ACC112 (cell line): ENCODE results near the gene ABR.

Experiments
- H2AFZ ChIP-seq: fragments of 200-600 bp; sonication (generic); one replicate; pipeline ENCODE4 v1.6.0; 2017; ENCODE audit warnings: antibody characterized with exemption, low read length; ENCODE audit not compliant: unreplicated experiment
- H3K27ac ChIP-seq: fragments of 200-600 bp; sonication (generic); 2 replicates; pipeline ENCODE4 v1.5.1; 2014; ENCODE audit warnings: low read depth, mild to moderate bottlenecking, antibody characterized with exemption, low read length, moderate library complexity
- H3K27me3 ChIP-seq: fragments of 200-600 bp; sonication (generic); 2 replicates; pipeline ENCODE4 v1.6.1; 2014; ENCODE audit warnings: mild to moderate bottlenecking, antibody characterized with exemption, low read length, moderate library complexity, mixed read lengths; ENCODE audit not compliant: insufficient read depth
- H3K36me3 ChIP-seq: fragments of 200-600 bp; sonication (generic); 2 replicates; pipeline ENCODE4 v1.6.1; 2016; ENCODE audit warnings: mild to moderate bottlenecking, antibody characterized with exemption, low read length, moderate library complexity, mixed read lengths; ENCODE audit not compliant: insufficient read depth
- H3K4me1 ChIP-seq: fragments of 200-600 bp; sonication (generic); one replicate; pipeline ENCODE4 v1.6.1; 2016; ENCODE audit warnings: low read length, mixed read lengths; ENCODE audit not compliant: insufficient read depth, unreplicated experiment, control insufficient read depth
- H3K4me3 ChIP-seq: fragments of 200-600 bp; sonication (generic); 2 replicates; pipeline ENCODE4 v1.5.1; 2014; ENCODE audit warnings: mild to moderate bottlenecking, low read depth, low read length
- H3K79me2 ChIP-seq: fragments of 200-600 bp; sonication (generic); one replicate; pipeline ENCODE4 v1.6.0; 2016; ENCODE audit warnings: low read length; ENCODE audit not compliant: control insufficient read depth, unreplicated experiment, insufficient read depth

ABR gene

DNA sequence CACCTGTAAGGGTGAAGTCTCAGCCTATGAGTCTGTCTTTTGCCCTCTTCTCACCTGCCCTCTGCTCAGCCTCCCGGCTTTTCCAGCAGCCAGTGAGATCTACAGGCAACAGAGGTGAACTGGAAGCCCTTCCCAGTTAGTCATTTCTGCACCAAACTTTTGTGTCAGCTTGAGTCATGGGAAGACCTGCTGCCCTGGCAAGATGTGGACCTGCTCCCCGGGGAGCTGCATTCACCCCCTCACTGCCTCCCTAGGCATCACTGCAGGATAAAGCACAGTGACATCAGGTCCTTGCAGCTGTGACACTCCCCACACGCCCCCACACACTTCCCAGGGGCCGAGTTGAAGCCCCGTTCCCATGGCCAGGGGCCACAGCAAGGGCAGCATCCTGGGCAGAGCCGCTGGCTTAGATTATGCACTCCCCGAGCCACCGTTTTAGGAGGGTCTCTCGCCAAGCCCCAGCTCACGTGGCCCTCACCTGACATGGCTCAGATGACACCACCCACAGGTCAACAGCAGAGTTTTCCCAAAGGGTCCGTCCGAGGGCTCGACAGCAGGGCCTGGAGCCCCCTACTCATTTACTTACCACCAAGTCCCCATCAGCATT, 6.5 kb upstream of the ABR start:
- H3K36me3 ChIP-seq = no peaks in the 10 kb centered on the region
- no peak overlapping the region for H3K27ac ChIP-seq
- H3K4me1 ChIP-seq = peaks cover 16% of the 10 kb centered on the region
- H2AFZ ChIP-seq = peak overlapping the region; percentile 49
- H3K27me3 ChIP-seq = peaks cover 10% of the 10 kb centered on the region
- H3K4me3 ChIP-seq = peak overlapping the region; percentile 23; the same call in 1 of the 2 replicates
- H3K79me2 ChIP-seq = no peaks in the 10 kb centered on the region

DNA sequence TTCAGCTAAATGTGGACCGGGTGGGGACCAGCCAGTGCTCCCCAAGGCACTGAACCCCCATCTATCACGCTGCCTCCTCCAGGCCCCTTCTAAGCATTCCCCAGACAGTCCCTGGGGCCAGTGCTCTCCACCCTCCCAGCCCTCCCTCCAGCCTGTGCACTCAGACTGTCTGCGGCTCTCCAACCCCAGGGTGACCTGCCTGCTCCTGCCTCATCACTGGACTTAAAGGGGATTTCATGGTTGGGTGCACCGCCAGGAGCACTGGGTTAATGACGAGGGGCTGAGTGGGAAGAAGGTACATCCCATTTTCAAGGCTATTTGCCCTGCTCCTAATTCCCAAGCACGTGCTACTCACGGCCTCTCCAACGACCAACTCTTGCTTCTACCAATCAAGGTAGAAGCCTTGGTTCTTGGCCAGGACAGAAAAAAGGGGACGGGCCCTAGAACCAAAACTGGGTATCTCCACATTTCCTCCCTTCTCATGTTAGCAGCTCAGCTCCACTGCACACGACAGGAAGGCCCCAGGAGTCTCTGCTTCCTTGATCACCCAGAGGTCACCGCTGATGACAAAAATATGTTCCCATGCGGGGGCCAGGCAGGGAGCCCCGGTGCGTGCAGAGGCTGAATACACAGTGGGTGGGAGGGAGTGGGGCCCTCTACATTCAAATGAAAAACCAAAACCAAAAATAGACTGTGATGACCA, 3.5 kb upstream of the ABR start:
- H3K4me3 ChIP-seq = no peak overlapping the region
- peaks cover 11% of the 10 kb centered on the region for H3K4me1 ChIP-seq

DNA sequence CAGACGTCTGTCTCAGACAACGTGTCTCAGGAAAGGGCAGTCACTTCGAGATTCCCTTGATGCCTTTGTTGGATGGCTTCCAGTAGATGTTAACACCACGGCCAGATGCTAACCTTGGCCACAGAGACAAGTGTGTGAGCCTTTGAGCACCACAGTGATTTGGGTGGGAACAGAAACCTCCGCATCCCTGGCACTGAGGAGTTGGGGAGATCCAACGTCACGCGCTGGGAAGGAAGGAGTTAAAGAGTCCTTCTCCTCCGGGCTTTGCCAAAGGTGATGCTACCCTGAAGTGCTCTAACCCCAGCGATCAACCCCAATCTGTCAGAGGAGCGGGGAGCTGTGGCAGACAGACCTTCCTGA, 3.0 kb upstream of the ABR start:
- H3K36me3 ChIP-seq = no peaks in the 10 kb centered on the region
- peaks cover 11% of the 10 kb centered on the region for H3K4me1 ChIP-seq
- H3K27ac ChIP-seq = no peak overlapping the region
- H2AFZ ChIP-seq = no peak overlapping the region
- no peak overlapping the region for H3K4me3 ChIP-seq
- peaks cover 12% of the 10 kb centered on the region; the same call in 1 of the 2 replicates for H3K27me3 ChIP-seq
- H3K79me2 ChIP-seq = no peaks in the 10 kb centered on the region

More for the DNA sequence above, 3.5 kb upstream of the ABR start:
- H2AFZ ChIP-seq = no peak overlapping the region
- H3K36me3 ChIP-seq = no peaks in the 10 kb centered on the region
- peaks cover 12% of the 10 kb centered on the region; the same call in 1 of the 2 replicates for H3K27me3 ChIP-seq
- H3K79me2 ChIP-seq = no peaks in the 10 kb centered on the region
- H3K27ac ChIP-seq = no peak overlapping the region

DNA sequence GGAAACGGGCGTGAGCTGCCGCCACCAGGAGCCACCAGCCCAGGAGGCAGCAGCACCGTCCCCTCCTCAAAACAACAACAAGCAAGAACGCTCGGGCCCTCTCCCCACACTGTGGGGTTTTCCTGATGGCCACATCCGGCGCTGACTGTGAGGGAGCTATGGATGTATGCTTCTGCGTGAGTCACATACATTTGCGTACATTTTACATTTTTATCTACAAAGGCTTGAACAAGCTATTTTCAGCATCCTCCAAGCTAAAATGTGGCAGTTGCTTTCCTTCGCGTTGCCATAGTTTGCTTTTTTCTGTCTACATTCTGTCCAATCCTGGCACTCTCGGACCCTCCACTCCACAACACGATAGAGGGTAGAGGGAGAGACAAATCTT, 2.0 kb upstream of the ABR start:
- Histone ChIP-seq H2AFZ (no peak overlapping the region), H3K27me3 (peaks cover 12% of the 10 kb centered on the region; the same call in 1 of the 2 replicates), H3K27ac (no peak overlapping the region), H3K4me1 (peaks cover 13% of the 10 kb centered on the region), H3K36me3 (no peaks in the 10 kb centered on the region), H3K4me3 (no peak overlapping the region), H3K79me2 (no peaks in the 10 kb centered on the region)

DNA sequence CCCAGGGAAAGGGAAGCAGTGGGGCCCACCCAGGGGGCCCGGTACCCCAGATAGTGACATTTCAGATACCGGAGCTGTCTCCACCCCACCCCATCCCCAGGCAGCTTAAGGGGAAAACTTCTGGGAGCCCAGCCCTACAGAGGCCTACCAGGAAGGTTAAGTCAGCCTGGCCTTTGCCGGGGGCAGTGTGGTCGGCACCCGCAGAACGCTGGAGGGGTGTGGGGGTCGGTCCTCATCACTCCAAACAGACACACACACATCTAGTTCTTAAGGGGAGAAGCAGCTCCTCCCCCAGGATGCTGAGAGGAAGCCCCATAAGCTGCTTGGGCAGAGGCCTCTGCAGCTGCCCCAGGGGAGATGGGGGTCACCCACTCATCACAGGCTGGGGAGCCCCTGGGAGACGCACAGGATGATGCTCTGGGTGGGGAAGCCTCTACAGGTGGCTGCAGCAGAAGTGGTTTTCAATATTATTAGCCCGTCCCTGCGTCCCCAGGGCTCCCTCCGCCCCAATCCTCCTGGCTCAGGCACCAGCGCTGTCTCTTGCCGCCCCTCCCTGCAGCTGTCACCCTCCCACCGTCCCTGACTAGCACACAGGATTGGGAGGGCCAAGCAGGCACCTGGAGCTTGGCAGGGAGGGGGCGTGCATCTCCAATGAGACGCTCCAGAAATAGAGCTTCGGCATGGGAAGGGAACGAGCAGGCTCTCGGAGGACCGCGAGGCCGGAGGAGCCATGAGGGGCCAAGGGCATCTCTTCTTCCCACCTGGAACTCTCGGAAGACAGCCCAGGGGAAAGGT, 1.4 kb upstream of the ABR start:
- H2AFZ ChIP-seq = no peak overlapping the region
- H3K36me3 ChIP-seq = no peaks in the 10 kb centered on the region
- no peak overlapping the region for H3K4me3 ChIP-seq
- no peaks in the 10 kb centered on the region for H3K79me2 ChIP-seq
- peaks cover 8% of the 10 kb centered on the region for H3K4me1 ChIP-seq
- no peak overlapping the region for H3K27ac ChIP-seq
- peaks cover 12% of the 10 kb centered on the region; the same call in 1 of the 2 replicates for H3K27me3 ChIP-seq

DNA sequence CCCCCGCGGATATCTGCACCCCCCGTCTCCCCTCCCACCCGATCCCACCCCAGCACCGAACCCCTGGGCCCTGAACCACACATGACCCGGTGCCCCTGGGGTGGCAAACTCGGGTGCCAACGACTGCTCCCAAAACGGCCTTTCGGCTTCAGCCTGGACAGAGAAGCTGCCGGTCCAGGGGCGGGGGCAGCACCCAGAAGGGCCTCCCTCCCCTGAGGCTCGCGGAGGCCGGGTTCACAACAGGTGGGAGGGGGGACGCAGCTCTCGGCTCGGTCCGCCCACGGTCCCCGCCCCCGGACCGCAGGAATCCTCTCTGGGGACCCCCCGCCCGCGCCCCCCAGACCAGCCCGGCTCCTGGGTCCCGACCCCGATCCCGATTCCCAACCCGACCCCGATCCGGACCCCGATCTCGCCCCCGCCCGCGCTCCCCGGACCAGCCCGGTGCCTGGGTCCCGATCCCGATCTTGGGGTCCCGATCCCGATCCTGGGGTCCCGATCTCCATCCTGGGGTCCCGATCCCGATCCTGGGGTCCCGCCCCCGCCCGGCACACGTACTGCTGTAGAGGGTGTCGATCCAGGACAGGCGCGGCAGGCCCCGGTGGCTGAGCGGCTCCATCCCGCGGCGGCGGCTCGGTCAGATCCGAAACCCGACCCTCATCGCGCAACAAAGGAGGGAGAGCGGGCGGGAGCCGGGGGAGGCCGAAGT, 516 bp downstream of the ABR start:
- Histone ChIP-seq H3K36me3 (no peaks in the 10 kb centered on the region), H3K27me3 (peaks cover 12% of the 10 kb centered on the region; the same call in 1 of the 2 replicates), H2AFZ (peak overlapping the region; percentile 60), H3K4me3 (peak overlapping the region; percentile 83), H3K4me1 (peaks cover 5% of the 10 kb centered on the region), H3K27ac (no peak overlapping the region), H3K79me2 (no peaks in the 10 kb centered on the region)

DNA sequence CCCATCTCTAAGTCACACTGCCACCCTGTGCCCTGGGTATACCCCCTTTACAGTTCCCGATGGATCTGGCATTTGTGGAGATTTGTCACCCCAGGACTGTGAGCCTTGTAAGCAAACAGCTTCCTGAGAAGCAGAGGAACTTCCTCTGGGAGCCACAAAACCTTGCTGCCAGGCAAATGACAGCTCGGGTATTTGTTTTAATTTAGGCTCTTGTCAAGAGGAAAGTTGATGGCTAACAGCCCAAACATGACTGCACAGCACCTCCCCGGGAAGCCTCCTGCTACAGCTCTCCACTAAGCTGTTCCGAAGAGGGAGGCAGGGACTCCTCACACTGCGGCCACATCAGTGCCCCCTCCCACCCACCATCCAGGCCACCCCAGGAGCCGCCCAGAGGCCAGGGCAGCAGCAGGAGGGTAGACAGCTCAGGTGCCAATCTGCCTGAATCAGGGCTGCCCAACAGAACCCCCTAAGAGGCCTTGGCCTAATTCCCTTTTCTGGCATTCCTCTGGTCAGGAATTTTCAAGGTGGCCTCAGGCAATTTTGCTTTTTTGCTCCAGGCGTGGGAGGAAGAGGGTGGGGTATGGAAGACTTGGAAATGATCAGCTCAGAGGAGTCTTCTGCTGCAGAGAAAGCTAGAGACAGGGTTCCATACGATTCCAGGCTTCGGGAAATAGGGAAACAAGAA, 2.6 kb downstream of the ABR start:
- Histone ChIP-seq H3K36me3 (no peaks in the 10 kb centered on the region), H3K4me1 (peaks cover 5% of the 10 kb centered on the region), H3K79me2 (no peaks in the 10 kb centered on the region), H3K27me3 (peaks cover 12% of the 10 kb centered on the region; the same call in 1 of the 2 replicates), H3K4me3 (no peak overlapping the region), H2AFZ (no peak overlapping the region), H3K27ac (no peak overlapping the region)

DNA sequence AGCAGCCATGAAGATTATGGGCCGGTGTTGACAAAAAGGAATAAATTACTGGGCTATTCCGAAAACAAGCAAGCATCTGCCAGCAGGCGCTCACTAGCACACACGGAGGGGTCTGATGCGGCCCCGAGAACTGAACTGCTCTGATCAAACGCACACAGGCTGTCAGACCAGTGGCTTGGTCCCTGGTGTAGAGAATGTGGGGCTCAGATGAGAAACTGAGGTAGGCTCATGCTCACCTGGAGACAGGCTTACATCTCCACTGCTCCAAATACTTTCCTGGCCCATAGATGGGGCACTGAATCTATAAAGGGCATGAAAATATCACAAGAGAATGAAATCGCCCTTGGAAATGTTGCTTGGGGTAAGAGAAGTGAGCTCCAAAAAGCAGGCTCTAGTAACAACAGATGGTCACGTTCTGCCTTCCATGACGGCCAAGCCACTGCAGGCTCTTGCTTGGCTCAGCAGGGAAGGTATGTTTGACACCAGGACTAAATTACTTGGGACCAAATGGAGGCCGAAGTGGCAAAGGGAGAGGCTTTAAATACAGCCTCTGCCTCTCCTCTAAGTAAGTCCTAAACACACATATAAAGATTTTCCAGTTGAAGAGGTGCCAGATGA, 5.4 kb downstream of the ABR start:
- Histone ChIP-seq H3K36me3 (no peaks in the 10 kb centered on the region), H3K27me3 (peaks cover 5% of the 10 kb centered on the region; the same call in 1 of the 2 replicates), H3K79me2 (no peaks in the 10 kb centered on the region), H3K4me3 (no peak overlapping the region), H3K4me1 (peaks cover 5% of the 10 kb centered on the region), H2AFZ (no peak overlapping the region), H3K27ac (no peak overlapping the region)

DNA sequence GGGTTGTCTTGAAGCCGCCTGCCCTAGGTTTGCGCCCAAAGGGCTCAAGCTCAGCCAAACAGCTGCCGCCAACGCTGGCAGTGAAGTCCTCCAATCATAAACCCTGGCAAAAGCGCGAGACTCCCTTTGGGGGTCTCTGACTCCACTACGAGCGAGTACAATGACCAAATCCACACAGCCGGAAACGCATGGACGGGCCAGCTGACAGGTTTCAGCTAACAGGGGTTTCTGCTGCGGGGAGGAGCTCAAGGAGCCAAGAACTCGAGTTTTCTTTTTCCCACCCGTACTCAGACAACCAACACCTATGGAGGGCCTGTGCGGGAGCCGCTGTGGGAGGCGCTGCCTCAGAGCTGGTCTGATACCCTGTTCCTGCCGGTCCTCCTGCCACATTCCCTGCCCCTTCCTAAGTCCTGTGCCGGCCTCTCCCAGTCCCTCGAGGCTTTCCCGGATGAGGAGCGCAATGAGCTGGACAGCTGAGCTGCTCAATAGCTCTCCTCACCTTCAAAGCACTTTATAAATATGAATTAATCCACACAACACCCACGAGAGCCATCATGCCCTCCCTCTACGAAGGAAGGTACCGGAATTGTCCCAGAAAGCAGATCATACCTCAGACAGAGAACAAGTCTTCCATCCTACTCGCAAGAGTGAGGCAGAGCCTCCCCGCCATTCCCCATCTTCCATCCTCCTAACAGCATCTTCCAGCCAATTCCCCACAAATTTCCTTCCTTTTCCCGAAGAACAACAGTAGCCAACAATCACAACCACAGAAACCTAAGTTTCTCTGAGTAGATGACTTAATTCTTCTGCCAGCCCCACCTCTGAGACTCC, 6.1 kb downstream of the ABR start:
- Histone ChIP-seq H3K4me3 (no peak overlapping the region), H3K36me3 (no peaks in the 10 kb centered on the region), H3K79me2 (no peaks in the 10 kb centered on the region), H2AFZ (no peak overlapping the region), H3K4me1 (peaks cover 5% of the 10 kb centered on the region), H3K27ac (no peak overlapping the region), H3K27me3 (no peaks in the 10 kb centered on the region)
